GM12878 (cell line): ENCODE data around the gene PPP3CB. TPM values are rescaled to one million over a fixed set of nuclear protein-coding genes. Genes with fewer than 3 reads are reported as not detected.

Experiments
- ATAC-seq: fragments of 200-7000 bp; cut with Tn5 transposase; 3 replicates; pipeline ENCODE4 v1.9.1; 2020; ENCODE audit warnings: mild to moderate bottlenecking, moderate library complexity
- BruUV-seq: library from RNA; stranded (reverse); fragments of 400-500 nt; replicated peaks from 2 replicates; lab custom pipeline; 2021; lab: Mats Ljungman, UMichigan
- CTCF ChIA-PET: fragments of 300-600 bp; sonication (Branson Sonifier 250); formaldehyde crosslinking; extraction: SDS; loops from one replicate; lab custom pipeline; 2021; ENCODE audit warnings: inconsistent platforms; lab: Yijun Ruan, JAX
- POLR2A ChIA-PET: fragments of 350-600 bp; formaldehyde crosslinking; extraction: SDS; loops from one replicate; lab custom pipeline; 2021; ENCODE audit warnings: inconsistent platforms; lab: Charles Lee
- RAD21 ChIA-PET: fragments of 300-600 bp; sonication (Branson Sonifier 250); formaldehyde crosslinking; loops from one replicate; lab custom pipeline; 2023; ENCODE audit warnings: antibody characterized with exemption; ENCODE audit not compliant: unreplicated experiment; lab: Charles Lee
- SMC1A ChIA-PET: fragments of 300-600 bp; sonication (Branson Sonifier 250); formaldehyde crosslinking; loops from one replicate; lab custom pipeline; 2023; ENCODE audit not compliant: unreplicated experiment, uncharacterized antibody; lab: Charles Lee
- DNase-seq: peaks from one replicate; pipeline ENCODE4 v3.0.0-alpha.2; 2011; ENCODE audit warnings: low read depth, low spot score
- FAIRE-seq: peaks from 3 replicates; lab custom pipeline; 2011; peaks lifted over from hg19 to GRCh38; lab: Jason Lieb, UNC
- H2AFZ ChIP-seq: 2 replicates; pipeline ENCODE4 v1.6.0; 2011; ENCODE audit warnings: low read depth, low read length, control low read depth; ENCODE audit not compliant: control insufficient read depth
- H3K27ac ChIP-seq: 2 replicates; pipeline ENCODE4 v1.5.1; 2011; ENCODE audit warnings: control low read depth; ENCODE audit not compliant: control insufficient read depth, insufficient read depth
- H3K27me3 ChIP-seq, 2 experiments: replicated peaks in 1 of 2; 2 replicates each; pipeline versions ENCODE4 v1.6.0 to v1.6.1; 2011; ENCODE audit warnings: low read length in 1 of 2; ENCODE audit not compliant: control insufficient read depth in 2 of 2, insufficient read depth in 2 of 2
- H3K36me3 ChIP-seq, 2 experiments: 2 replicates each; pipeline ENCODE4 v1.5.1; 2011; ENCODE audit warnings: low read length in 1 of 2; ENCODE audit not compliant: control insufficient read depth in 2 of 2, insufficient read depth in 2 of 2
- H3K4me1 ChIP-seq: 2 replicates; pipeline ENCODE4 v1.6.1; 2011; ENCODE audit warnings: mild to moderate bottlenecking, low read length, moderate library complexity, mixed read lengths; ENCODE audit not compliant: control insufficient read depth, insufficient read depth
- H3K4me2 ChIP-seq: 2 replicates; pipeline ENCODE4 v1.6.0; 2011; ENCODE audit warnings: control low read depth; ENCODE audit not compliant: control insufficient read depth, insufficient read depth
- H3K4me3 ChIP-seq: fragments of 200-600 bp; sonication (generic); 2 replicates; pipeline ENCODE4 v1.5.1; 2016
- H3K79me2 ChIP-seq: 2 replicates; pipeline ENCODE4 v1.6.0; 2011; ENCODE audit warnings: low read length; ENCODE audit not compliant: control insufficient read depth, insufficient read depth
- H3K9ac ChIP-seq: 2 replicates; pipeline ENCODE4 v1.8.0; 2011; ENCODE audit warnings: low read length, control low read depth, mixed read lengths; ENCODE audit not compliant: control insufficient read depth, insufficient read depth
- H3K9me3 ChIP-seq: replicated peaks from 3 replicates; pipeline ENCODE4 v1.5.1; 2011; ENCODE audit warnings: mild to moderate bottlenecking, low read length; ENCODE audit not compliant: control insufficient read depth, insufficient read depth
- H4K20me1 ChIP-seq: 2 replicates; pipeline ENCODE4 v1.6.0; 2011; ENCODE audit not compliant: control insufficient read depth, insufficient read depth
- ATF3 ChIP-seq: IDR thresholded peaks from 2 replicates; pipeline ENCODE4 v1.6.1; 2011; ENCODE audit warnings: low read depth, mild to moderate bottlenecking, low read length, moderate library complexity, borderline replicate concordance; ENCODE audit errors: extremely low read depth
- BCLAF1 ChIP-seq: fragments of 450-650 bp; IDR thresholded peaks from 2 replicates; pipeline ENCODE4 v1.6.1; 2017; ENCODE audit warnings: antibody characterized with exemption, mild to moderate bottlenecking, moderate library complexity
- DPF2 ChIP-seq: fragments of 450-650 bp; IDR thresholded peaks from 2 replicates; pipeline ENCODE4 v1.6.1; 2017; ENCODE audit warnings: mild to moderate bottlenecking
- IRF3 ChIP-seq: fragments of 450-650 bp; IDR thresholded peaks from 2 replicates; pipeline ENCODE4 v1.6.1; 2014; ENCODE audit warnings: mild to moderate bottlenecking
- KAT2A ChIP-seq: conservative IDR thresholded peaks from 2 replicates; pipeline ENCODE4 v1.6.1; 2011; ENCODE audit warnings: low read depth, low read length; ENCODE audit not compliant: control insufficient read depth
- KLF5 ChIP-seq: fragments of 450-650 bp; IDR thresholded peaks from 2 replicates; pipeline ENCODE4 v1.6.1; 2014; ENCODE audit warnings: mild to moderate bottlenecking; ENCODE audit not compliant: partially characterized antibody
- MLLT1 ChIP-seq: fragments of 450-650 bp; IDR thresholded peaks from 2 replicates; pipeline ENCODE4 v1.6.1; 2016; ENCODE audit warnings: mild to moderate bottlenecking
- SREBF1 ChIP-seq: IDR thresholded peaks from 2 replicates; pipeline ENCODE4 v1.6.1; 2012; ENCODE audit warnings: mild to moderate bottlenecking, low read length
- STAT3 ChIP-seq: IDR thresholded peaks from 2 replicates; pipeline ENCODE4 v1.6.1; 2011; ENCODE audit warnings: low read depth, low read length, improper control_type of control experiment
- TCF12 ChIP-seq: IDR thresholded peaks from 2 replicates; pipeline ENCODE4 v1.6.1; 2011; ENCODE audit warnings: low read depth, mild to moderate bottlenecking, low read length
- USF2 ChIP-seq: IDR thresholded peaks from 2 replicates; pipeline ENCODE4 v1.6.1; 2011; ENCODE audit warnings: low read depth, low read length, improper control_type of control experiment, borderline replicate concordance
- ZBTB33 ChIP-seq: fragments of 450-650 bp; IDR thresholded peaks from 2 replicates; pipeline ENCODE4 v1.6.1; 2017; ENCODE audit warnings: mild to moderate bottlenecking
- ZNF217 ChIP-seq: fragments of 450-650 bp; IDR thresholded peaks from 2 replicates; pipeline ENCODE4 v1.6.1; 2017; ENCODE audit warnings: antibody characterized with exemption, mild to moderate bottlenecking
- WGBS: methylation state at CpG from one replicate; pipeline ENCODE4 v1.1.6; 2016; ENCODE audit warnings: low lambda C conversion rate; ENCODE audit not compliant: insufficient replicate concordance, insufficient coverage; ENCODE audit errors: missing lambda C conversion rate; 5-methylcytosine and 5-hydroxymethylcytosine counted together
- in situ Hi-C: fragments of 300-500 bp; cut with MboI; formaldehyde crosslinking; loops from 9 replicates; pipeline ENCODE4 v1.14.3; 2018; ENCODE audit warnings: mixed read lengths
- intact Hi-C: fragments of 100-400 bp; cut with micrococcal nuclease; formaldehyde crosslinking; loops from one replicate; pipeline ENCODE4 v1.14.2; 2022; ENCODE audit not compliant: unreplicated experiment
- polyA plus RNA-seq, 11 experiments: library from polyadenylated mRNA; depleted of rRNA in 4 of 11; unstranded in 6 of 11; stranded (reverse) in 5 of 11; fragments of >200 nt; fragmentation: Nextera tagmentation in 4 of 11; fragmentation: Illumina TruSeq in 1 of 11; extraction: Ambion mirVana in 4 of 11; extraction: Trizol in 1 of 11; gene quantifications; 1 replicate in 1 of 11; 2 replicates in 10 of 11; pipeline versions ENCODE4 v1.2.1 to v1.2.3, GENCODE V29; 2011 to 2016; ENCODE audit warnings: inconsistent platforms in 2 of 11, missing spikeins in 2 of 11, low read depth in 1 of 11
- total RNA-seq, 4 experiments: library from RNA; depleted of rRNA in 3 of 4; stranded (reverse); fragments of >200 nt in 3 of 4; fragmentation: Illumina TruSeq in 1 of 4; extraction: Trizol in 1 of 4; gene quantifications; 2 replicates each; pipeline versions ENCODE4 v1.2.1 to v1.2.3, GENCODE V29; 2013 to 2021

PPP3CB gene
- total and polyA plus RNA-seq, 10 of the 15 experiments (the other 5 are each of a cell fraction or from before 2014, with no cell fraction given): 11.4 to 46.4 (median 19.3) TPM

- no peak for TF ChIP-seq SREBF1
- no peak for TF ChIP-seq ZBTB33
These were observed at the start of gene PPP3CB (continued) for GRCh38 chr10:73495884-73496674.

- BruUV-seq: no TSS peak
- Histone ChIP-seq H3K27ac (no peak overlapping the region), H3K27me3 (no peaks in the 10 kb centered on the region), H3K9ac (no peak overlapping the region), H3K9me3 (no peaks in the 10 kb centered on the region), H3K4me2 (no peak overlapping the region), H3K79me2 (no peaks in the 10 kb centered on the region), H3K4me1 (no peaks in the 10 kb centered on the region), H3K4me3 (no peak overlapping the region), H3K36me3 (no peaks in the 10 kb centered on the region), H4K20me1 (no peaks in the 10 kb centered on the region), H2AFZ (no peak overlapping the region)
- RAD21 ChIA-PET: no interaction called here
- TF ChIP-seq KLF5 (no peak), USF2 (no peak), DPF2 (no peak), IRF3 (no peak), STAT3 (no peak), BCLAF1 (no peak), ATF3 (no peak), ZNF217 (no peak), MLLT1 (no peak), TCF12 (no peak), KAT2A (no peak)
- POLR2A ChIA-PET: no interaction called here
- intact Hi-C loops: no loop called here
- SMC1A ChIA-PET: no interaction called here
- CTCF ChIA-PET: interaction anchor here (2.6 kb wide), 1 partner anchor 16 kb away, joined by 8 read pairs; no protein-coding TSS in a partner anchor
- in situ Hi-C loops: no loop called here
- FAIRE-seq: no peak
- no peak for ATAC-seq
- DNase-seq: no peak
- WGBS: 79% methylated on average over 2 of the region's 2 CpGs
These were observed 49.5 kb upstream of the PPP3CB start for GRCh38 chr10:73545357-73545756.
